HG02610 (cell line): ENCODE results near the gene ATP6V1F.
A peak's percentile ranks its signal among the peaks of the same experiment; 100 is the strongest.

Experiments
- ATAC-seq: cut with Tn5 transposase; IDR thresholded peaks from one replicate; pipeline ENCODE4 v1.9.1; 2021; ENCODE audit warnings: mild to moderate bottlenecking, moderate library complexity; ENCODE audit not compliant: unreplicated experiment

Gene ATP6V1F

GRCh38 chr7:128867241-128867640 lies 4.6 kb downstream of the ATP6V1F start:
- ATAC-seq, result no peak

GRCh38 chr7:128867842-128868623 lies 5.4 kb downstream of the ATP6V1F start:
- no peak for ATAC-seq

DNA sequence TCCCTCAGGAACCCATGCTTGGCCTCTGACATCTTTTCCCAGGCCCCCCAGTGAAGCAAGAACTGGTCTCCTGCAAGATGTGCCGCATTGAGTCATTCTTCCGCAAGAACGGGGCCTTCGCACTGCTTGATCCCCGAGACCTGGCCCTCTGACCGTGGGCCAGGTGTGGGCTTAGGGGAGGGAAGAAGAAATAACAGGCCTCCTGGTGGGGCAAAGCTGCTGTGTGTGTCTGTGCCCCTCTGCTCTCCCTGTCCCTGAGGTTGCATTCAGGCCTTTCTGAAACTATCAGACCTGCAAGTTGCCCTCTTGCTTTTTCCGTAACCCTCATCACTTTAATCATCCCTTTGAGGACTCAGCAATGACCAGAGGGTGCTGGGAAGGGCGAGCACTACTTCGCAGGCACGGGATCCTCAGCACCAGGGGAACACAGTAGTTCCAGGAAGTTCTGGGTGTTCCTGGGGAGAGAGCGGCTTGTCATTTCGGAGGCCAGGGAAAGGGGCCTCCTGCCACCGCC lies 6.0 kb downstream of the ATP6V1F start:
- no peak for ATAC-seq

DNA sequence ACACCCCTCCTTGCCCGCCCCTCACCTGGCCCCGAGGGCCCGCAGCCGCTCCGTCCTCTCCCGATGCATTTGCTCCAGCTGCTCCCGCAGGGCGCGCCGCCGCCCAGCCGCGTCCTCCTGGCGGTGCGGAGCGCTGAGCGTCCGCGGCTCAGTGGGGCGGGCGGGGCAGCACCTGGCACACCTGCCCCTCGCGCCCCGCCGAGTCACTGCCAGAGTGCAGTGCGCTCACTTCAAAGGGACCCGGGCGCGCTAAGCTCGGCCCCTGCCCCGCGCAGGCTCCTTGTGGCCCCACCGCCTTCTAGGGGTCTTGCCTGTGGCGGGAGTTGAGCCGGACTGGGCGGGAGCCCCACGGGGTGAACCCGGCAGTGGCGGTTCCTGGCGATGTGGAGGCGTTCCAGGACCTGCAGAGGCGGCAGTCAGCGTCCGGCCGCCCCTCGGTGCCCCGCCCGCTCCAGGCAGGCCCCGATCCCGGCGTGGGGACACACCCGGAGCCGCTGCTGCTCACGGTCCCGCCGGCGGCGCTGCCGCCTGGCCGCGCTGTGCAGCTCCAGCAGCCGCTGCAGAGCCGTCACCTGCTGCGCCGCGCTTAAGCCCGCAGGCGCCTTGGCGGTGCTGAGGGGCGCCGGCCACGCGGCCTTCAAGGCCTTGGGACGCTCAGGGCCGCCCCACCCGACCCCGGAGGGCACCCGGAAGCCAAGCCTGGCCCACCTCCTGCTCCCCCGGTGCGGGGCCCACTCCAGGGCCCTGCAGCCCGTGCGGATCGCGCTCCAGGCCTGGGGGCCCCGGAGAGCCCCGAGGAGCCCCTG lies 6.7 kb downstream of the ATP6V1F start:
- peak; percentile 65 for ATAC-seq

DNA sequence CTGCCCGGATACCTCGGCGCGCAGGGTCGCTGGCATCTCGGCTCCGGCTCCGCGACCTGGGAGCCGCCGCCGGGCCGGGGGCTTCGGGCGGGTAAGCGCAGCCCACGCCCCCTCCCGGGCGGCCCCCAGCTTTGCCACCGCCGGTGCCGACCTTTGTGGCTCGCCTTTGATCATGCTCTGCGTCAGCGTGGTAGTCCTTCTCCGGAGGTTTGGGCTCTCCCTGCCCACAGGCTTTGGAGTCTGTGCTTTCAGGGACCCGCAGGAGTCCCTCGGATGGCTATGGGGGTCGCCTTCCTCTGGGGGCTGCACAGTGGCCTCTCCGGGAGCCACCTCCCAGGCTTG lies 7.3 kb downstream of the ATP6V1F start:
- peak; percentile 15 for ATAC-seq

GRCh38 chr7:128871050-128871449 lies 8.4 kb downstream of the ATP6V1F start:
- ATAC-seq, result no peak

- ATAC-seq, result no peak
Observed at GRCh38 chr7:128872394-128872824, 9.8 kb downstream of the ATP6V1F start.

DNA sequence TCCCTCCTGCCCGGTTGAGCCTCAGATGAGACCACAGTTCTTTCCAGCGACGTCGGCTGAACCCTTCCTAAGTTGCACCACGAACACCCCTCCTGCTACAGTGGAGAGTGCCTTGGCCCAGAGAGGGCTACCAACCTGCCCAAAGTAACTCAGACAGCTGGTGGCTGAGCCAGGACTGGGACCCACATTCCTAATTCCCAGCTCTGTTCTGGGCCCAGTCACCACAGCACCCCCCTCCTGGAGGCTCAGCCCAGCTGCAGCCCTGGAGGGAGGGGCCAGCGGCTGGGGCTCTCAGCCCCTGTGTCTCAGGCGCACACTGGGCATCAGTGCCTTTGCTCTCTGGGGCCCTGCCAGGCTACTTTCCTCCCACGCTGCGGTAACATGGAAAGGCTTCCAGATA lies 10.6 kb downstream of the ATP6V1F start:
- no peak for ATAC-seq

DNA sequence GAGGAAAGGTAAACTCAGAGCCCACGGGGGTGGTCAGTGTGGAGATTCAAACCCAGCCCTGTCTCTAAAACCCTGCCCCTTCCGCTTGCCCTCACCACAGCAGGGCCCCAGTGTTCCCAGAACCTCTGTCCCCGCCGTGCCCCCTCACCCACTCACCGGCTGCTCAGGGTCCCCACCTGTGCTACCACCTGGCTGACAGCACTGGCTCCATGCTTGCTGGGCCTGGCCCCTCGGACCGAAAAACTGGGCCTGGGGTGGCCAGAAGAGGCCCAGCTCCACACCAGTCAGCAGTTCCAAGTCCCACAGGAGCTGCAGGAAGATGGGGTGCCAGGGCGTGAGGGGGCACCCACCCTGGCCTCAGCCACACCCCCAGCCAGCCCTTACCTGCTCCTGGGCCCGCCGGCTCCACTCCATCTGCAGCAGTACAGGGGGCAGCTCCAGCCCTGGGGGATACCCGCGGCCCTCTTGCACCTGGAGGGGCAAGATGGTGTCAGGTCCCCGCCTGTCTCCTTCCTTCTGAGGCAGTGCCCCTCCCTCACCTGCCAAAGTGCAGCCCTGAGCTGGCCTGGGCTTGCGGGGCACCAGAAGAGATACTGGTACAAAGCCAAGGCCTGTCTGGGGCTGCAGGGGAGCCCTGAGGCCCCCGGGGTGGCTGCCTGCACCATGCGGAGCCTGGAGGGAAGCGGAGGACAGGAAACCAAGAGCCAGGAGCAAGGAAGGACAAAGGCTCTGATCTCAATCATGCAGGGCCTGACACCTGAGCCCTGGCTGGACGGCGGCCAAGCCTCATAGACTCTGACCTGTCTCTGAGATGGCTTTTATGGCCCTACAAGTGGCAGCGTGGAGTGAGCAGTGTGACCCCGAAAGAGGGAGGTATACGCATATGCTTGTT lies 11.7 kb downstream of the ATP6V1F start:
- no peak for ATAC-seq

GRCh38 chr7:128875523-128875948 lies 12.9 kb downstream of the ATP6V1F start:
- ATAC-seq, result no peak

DNA sequence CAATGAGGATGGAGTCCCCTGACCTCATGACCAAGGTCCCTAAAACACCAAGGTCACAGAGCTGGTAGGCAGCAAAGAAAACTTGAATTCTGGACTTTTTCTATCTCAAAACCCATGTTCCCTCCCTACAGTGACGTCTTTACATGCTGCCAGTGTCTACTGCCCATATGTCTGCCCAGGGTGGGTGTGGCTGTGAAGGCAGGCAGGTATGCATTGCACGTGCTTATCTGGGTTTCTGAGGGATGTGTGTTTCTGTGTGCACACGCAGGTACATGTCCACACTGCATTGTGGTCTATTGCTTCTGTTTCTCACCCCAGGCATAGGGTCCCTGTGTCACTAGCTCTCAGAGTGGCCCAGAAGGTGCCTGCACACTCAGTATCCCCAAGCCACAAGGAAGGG lies 13.5 kb downstream of the ATP6V1F start:
- ATAC-seq, result no peak

DNA sequence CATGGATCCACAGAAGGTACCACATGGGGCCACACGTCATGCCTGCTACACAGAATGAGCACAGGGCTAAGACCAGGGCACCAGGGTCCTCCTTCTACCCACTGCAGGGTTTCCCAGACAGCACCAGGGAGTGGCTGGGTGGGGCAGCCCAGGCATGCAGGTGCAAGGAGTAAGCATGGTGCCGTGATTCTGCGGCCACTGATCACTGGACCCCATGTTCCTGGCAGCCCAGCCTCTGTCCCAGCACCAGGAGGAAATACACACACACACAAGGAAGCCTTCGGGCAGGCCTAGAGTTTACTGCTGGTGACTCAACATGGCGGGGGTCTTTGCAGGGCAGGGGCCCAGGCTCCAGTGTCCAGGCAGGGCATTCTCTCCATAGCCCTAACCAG lies 13.9 kb downstream of the ATP6V1F start:
- no peak for ATAC-seq

DNA sequence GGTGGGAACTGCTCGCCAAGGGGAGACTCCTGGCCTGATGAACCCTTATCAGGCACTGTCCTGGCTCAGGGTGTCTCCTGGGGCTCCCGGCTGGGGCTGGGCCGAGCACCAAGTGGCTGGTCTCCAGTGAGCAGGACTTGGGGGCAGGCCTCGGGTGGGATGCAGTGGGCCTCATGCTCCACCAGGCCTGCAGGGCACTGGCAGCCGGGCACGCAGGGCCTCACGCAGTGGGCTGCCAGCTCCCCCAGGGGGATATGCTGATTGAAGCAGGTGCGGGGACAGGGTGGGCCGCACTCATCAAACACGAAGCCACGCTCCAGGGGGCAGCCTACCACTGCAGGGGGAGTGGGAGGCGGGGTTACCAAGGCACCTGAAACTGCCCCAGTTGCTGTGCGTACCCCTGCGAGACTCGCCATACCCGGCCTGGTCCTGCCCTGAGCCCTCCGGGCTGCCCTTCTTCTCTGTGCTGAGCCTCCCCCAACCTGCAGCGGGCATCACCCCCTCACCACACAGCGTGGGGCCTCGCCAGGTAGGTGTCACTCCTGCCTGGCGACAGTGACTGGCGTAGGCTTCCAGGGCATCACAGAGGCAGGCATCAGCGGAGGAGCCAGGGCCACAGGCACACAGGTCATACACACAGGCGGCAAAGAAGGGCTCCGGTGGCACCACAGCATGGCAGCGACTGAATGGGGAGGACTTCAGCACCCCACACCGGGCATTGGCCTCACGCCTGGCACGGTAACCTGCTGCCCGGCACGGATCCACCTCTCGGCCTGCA lies 14.5 kb downstream of the ATP6V1F start:
- ATAC-seq, result no peak

DNA sequence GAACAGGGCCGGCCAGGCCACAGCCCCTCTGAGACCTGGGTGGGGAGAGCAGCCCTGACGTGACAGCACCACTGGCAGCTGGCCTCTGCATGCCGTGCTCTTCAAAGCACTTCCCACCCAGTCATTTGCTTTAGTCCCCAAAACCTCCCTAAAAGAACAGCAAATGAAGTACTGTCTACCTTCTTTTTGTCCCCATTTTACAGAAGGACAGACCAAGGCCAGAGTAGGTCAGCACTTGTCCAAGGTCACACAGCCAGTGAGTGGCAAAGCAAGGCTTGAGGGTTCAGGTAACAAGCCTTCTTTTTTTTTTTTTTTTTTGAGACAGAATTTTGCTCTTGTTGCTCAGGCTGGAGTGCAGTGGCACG lies 15.1 kb downstream of the ATP6V1F start:
- no peak for ATAC-seq

- no peak for ATAC-seq
Observed at GRCh38 chr7:128878226-128879105, 15.8 kb downstream of the ATP6V1F start.

GRCh38 chr7:128879461-128879938 lies 16.8 kb downstream of the ATP6V1F start:
- ATAC-seq, result no peak

DNA sequence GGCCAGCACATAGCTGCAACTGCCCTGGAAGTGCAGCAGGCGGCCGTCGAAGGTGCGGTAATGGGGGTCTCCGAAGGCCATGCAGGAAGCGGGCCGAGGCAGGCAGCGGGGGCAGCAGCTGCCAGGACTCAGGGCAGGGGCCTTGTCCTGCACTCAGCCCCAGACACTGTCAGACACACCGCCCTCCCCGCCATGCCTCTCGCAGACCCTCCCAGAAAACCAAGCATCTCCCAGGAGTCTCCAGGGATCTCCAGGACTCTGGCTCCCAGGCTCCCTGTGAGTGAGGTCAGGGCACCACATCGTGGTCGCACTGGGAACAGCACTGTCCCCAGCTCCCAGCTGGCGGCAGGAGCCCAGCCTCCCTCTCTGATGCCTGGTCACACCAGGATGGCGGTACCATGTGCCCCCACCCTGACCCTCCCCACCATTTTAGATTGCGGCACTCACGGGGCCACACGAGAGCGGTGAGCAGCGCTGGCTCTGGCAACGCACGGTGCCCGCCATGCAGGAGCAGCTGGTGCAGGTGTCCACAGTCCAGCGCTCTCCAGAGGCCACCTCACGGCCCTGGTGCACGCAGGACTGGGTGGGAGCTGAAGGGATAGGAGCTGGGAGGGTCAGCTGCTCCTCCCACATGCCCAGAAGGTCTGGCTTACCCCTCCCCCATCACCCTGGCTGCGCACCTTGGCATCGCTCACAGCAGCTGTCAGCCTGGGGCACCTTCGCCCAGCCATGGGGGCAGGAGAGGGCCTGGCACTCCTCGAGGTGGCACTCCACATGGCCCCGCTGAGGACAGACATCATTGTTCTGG lies 17.5 kb downstream of the ATP6V1F start:
- no peak for ATAC-seq

- ATAC-seq, result no peak
Observed at GRCh38 chr7:128880791-128881457, 18.3 kb downstream of the ATP6V1F start.
